ENCODE results near the gene MALT1. TPM values are rescaled to one million over a fixed set of nuclear protein-coding genes. Genes with fewer than 3 reads are reported as not detected.
A peak's percentile ranks its signal among the peaks of the same experiment; 100 is the strongest.

MALT1 gene
- total RNA-seq, 3 donors from 2014 or later, result 26.7 to 33.5 (median 26.9) TPM

- Histone ChIP-seq H3K4me1 (no peaks in the 10 kb centered on the region), H3K9me3 (no peaks in the 10 kb centered on the region), H3K36me3 (no peaks in the 10 kb centered on the region), H3K4me3 (no peak overlapping the region), H3K27ac (no peak overlapping the region), H3K27me3 (no peaks in the 10 kb centered on the region)
- intact Hi-C loops (cut with DNase I; ENCODE audit: low total_unique reads), result no loop called here
- DNase-seq (ENCODE audit: low spot score in 2 of 2), result peak in 1 of 2 donors; percentile 88
- TF ChIP-seq CTCF (IDR thresholded peaks at IDR 0.05) (no peak), POLR2AphosphoS5 (IDR thresholded peaks at IDR 0.05) (peak in 2 of 3 donors; percentile 30 to 54)
Measured at GRCh38 chr18:58793361-58793760, 122.1 kb downstream of the MALT1 start.

GRCh38 chr18:58796220-58796619, 125.0 kb downstream of the MALT1 start:
- TF ChIP-seq POLR2AphosphoS5 (IDR thresholded peaks at IDR 0.05), result no peak
- no peak for TF ChIP-seq CTCF (IDR thresholded peaks at IDR 0.05)
- no peak for TF ChIP-seq POLR2A (IDR thresholded peaks at IDR 0.05)
- Histone ChIP-seq H3K4me1 (no peaks in the 10 kb centered on the region), H3K4me3 (no peak overlapping the region), H3K27ac (no peak overlapping the region), H3K36me3 (no peaks in the 10 kb centered on the region), H3K27me3 (no peaks in the 10 kb centered on the region), H3K9me3 (no peaks in the 10 kb centered on the region)
- no peak for DNase-seq (ENCODE audit: low spot score in 2 of 2)
- intact Hi-C loops (cut with DNase I; ENCODE audit: low total_unique reads), result no loop called here

GRCh38 chr18:58800582-58800981, 129.3 kb downstream of the MALT1 start:
- DNase-seq (ENCODE audit: low spot score in 2 of 2), result no peak
- H3K27me3 ChIP-seq, result no peaks in the 10 kb centered on the region
- no peak overlapping the region for H3K27ac ChIP-seq
- H3K9me3 ChIP-seq, result peaks cover 3 to 7% of the 10 kb centered on the region in 2 donors
- H3K4me3 ChIP-seq, result no peak overlapping the region
- intact Hi-C loops (cut with DNase I; ENCODE audit: low total_unique reads), result no loop called here
- TF ChIP-seq POLR2A (IDR thresholded peaks at IDR 0.05) (no peak), CTCF (IDR thresholded peaks at IDR 0.05) (no peak)
- H3K36me3 ChIP-seq, result no peaks in the 10 kb centered on the region
- no peaks in the 10 kb centered on the region for H3K4me1 ChIP-seq

GRCh38 chr18:58802959-58803358, 131.7 kb downstream of the MALT1 start:
- no peak overlapping the region for H3K27ac ChIP-seq
- no peak for TF ChIP-seq POLR2A (IDR thresholded peaks at IDR 0.05)
- no peak for TF ChIP-seq POLR2AphosphoS5 (IDR thresholded peaks at IDR 0.05)
- TF ChIP-seq CTCF (IDR thresholded peaks at IDR 0.05), result no peak
- intact Hi-C loops (cut with DNase I; ENCODE audit: low total_unique reads), result no loop called here

GRCh38 chr18:58803978-58804377, 132.7 kb downstream of the MALT1 start:
- intact Hi-C loops (cut with DNase I; ENCODE audit: low total_unique reads), result no loop called here
- Histone ChIP-seq H3K27me3 (no peaks in the 10 kb centered on the region), H3K4me3 (no peak overlapping the region), H3K4me1 (no peaks in the 10 kb centered on the region), H3K27ac (no peak overlapping the region), H3K36me3 (no peaks in the 10 kb centered on the region), H3K9me3 (peaks cover 3 to 7% of the 10 kb centered on the region in 2 donors)
- DNase-seq (ENCODE audit: low spot score in 2 of 2), result no peak
- TF ChIP-seq CTCF (IDR thresholded peaks at IDR 0.05) (no peak), POLR2A (IDR thresholded peaks at IDR 0.05) (no peak), POLR2AphosphoS5 (IDR thresholded peaks at IDR 0.05) (no peak)

More at GRCh38 chr18:58802959-58803358, 131.7 kb downstream of the MALT1 start:
- Histone ChIP-seq H3K9me3 (peaks cover 3 to 7% of the 10 kb centered on the region in 2 donors), H3K4me3 (no peak overlapping the region), H3K4me1 (no peaks in the 10 kb centered on the region), H3K36me3 (no peaks in the 10 kb centered on the region), H3K27me3 (no peaks in the 10 kb centered on the region)
- DNase-seq (ENCODE audit: low spot score in 2 of 2), result no peak

Other genes starting within 250 kb of the MALT1 start
- gene ALPK2, start 42.4 kb upstream of the MALT1 start, total RNA-seq, result 1 to 10 TPM in 1 of 3 donors, under 1 TPM in 2; under 0.01 to 1.8 (median 0.29) TPM
- 10 to 100 TPM; 55.5 to 71.7 (median 62.3) TPM for gene ZNF532, start 193.4 kb downstream of the MALT1 start, total RNA-seq